ENCODE results near the gene CPA5. TPM values are rescaled to one million over a fixed set of nuclear protein-coding genes. Genes with fewer than 3 reads are reported as not detected.

Gene CPA5
- total and polyA plus RNA-seq, 9 of the 15 experiments (the other 6 are each of a cell fraction or from before 2014, with no cell fraction given) = 0.13 to 2.4 (median 0.91) TPM

DNA sequence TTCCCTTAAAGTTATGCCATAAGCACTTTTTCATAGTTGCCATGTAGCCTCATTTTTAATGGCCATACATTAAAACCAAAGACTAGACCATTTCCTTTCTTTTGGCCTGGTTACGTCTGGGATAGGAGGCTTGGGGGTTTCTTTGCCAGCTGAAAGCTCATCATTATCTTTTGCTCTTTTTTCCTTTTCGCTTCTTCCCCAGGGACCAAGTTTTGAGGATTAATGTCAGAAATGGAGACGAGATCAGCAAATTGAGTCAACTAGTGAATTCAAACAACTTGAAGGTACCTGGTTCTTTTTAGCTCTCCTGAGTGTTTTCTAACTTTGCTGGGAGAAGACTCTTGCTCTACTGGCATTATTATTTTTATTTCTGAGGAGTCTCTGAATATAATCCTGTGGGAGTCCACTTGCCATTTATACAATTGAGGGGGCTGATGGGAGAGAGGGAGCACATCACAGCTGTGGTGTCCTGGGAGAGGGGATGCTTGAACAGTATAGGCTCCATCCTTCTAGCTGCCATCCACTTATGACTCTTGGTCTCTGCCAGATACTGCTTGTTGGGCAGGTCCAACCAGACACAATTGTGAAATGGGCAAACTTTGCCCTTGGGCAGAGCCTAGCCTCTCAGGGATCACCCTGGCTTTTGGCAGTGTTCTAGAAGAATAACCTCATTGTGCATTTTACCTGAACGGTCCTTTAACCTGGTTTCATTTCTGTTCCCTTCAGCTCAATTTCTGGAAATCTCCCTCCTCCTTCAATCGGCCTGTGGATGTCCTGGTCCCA lies 45.9 kb upstream of the CPA5 start:
- ATAC-seq = no peak
- Histone ChIP-seq H3K4me3 (no peak overlapping the region), H3K4me2 (ENCODE audit: insufficient read depth, low read length) (no peak overlapping the region), H2AFZ (ENCODE audit: low read depth, low read length) (no peak overlapping the region), H3K27me3 (ENCODE audit: control insufficient read depth in 2 of 2, insufficient read depth in 2 of 2, low read length in 2 of 2) (peaks cover 73 to 85% of the 10 kb centered on the region in 2 experiments), H3K27ac (ENCODE audit: extremely low read depth, low read depth, low read length) (no peak overlapping the region), H3K9me3 (replicated peaks; ENCODE audit: control insufficient read depth, insufficient read depth, low read depth, low read length) (no peaks in the 10 kb centered on the region), H3K36me3 (ENCODE audit: control insufficient read depth, insufficient read depth, low read length) (no peaks in the 10 kb centered on the region), H3K9me1 (ENCODE audit: control insufficient read depth, insufficient read depth, low read length) (no peaks in the 10 kb centered on the region), H3K9ac (ENCODE audit: insufficient read depth in 1 of 2, low read depth in 2 of 2, low read length in 2 of 2) (no peak overlapping the region), H4K20me1 (replicated peaks; ENCODE audit: control insufficient read depth, insufficient read depth, low read length) (no peaks in the 10 kb centered on the region), H3K79me2 (ENCODE audit: control insufficient read depth, insufficient read depth, low read length) (no peaks in the 10 kb centered on the region), H3K4me1 (replicated peaks in 1 of 2; ENCODE audit: control insufficient read depth in 2 of 2, insufficient read depth in 2 of 2, low read length in 2 of 2) (no peaks in the 10 kb centered on the region)
- no peak for FAIRE-seq
- DNase-seq (ENCODE audit: extremely low read depth in 1 of 4, low spot score in 3 of 4) = no peak
- ChIA-PET POLR2A (interaction anchor here (0.7 to 1.3 kb wide), 3 partner anchors 12 to 892 kb away, joined by 3 read pairs; no protein-coding TSS in a partner anchor), CTCF (ENCODE audit: low intra/inter-chr PET ratio) (no interaction called here)
- WGBS (ENCODE audit: insufficient coverage, low coverage, missing lambda C conversion rate) = 2% methylated on average over 5 of the region's 5 CpGs
- intact Hi-C loops (cut with micrococcal nuclease) (no loop called here), in situ Hi-C loops (cut with MboI) (no loop called here)
- no peak for TF ChIP-seq MTA3 (IDR thresholded peaks at IDR 0.05; ENCODE audit: borderline replicate concordance)
- TF ChIP-seq, protein P1, sequence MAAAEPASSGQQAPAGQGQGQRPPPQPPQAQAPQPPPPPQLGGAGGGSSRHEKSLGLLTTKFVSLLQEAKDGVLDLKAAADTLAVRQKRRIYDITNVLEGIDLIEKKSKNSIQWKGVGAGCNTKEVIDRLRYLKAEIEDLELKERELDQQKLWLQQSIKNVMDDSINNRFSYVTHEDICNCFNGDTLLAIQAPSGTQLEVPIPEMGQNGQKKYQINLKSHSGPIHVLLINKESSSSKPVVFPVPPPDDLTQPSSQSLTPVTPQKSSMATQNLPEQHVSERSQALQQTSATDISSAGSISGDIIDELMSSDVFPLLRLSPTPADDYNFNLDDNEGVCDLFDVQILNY (CRISPR knock-in tag; IDR thresholded peaks at IDR 0.05) = no peak
- no TSS peak for BruUV-seq (replicated peaks)

DNA sequence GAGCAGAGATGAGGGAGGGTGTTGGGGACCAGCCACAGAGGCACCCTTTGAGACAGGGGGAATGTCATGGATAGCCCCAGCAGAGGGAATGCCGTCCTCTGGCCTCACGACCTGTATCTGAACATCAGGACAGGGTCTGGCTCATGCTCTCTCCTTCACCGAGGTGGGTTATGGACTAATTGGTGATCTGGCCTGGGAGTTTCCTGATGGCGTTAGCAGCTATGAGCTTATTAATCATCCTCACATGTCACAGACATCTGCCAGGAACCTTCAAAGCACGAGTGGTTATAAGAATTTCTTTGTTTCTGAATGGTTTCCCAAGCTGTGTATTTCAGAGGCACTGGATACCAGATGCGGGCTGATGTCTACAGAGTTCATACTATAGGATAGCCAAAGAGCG lies 44.8 kb upstream of the CPA5 start:
- WGBS (ENCODE audit: insufficient coverage, low coverage, missing lambda C conversion rate) = 4% methylated on average over 7 of the region's 7 CpGs
- Histone ChIP-seq H4K20me1 (replicated peaks; ENCODE audit: control insufficient read depth, insufficient read depth, low read length) (no peaks in the 10 kb centered on the region), H3K4me2 (ENCODE audit: insufficient read depth, low read length) (no peak overlapping the region), H3K4me3 (no peak overlapping the region), H3K9me1 (ENCODE audit: control insufficient read depth, insufficient read depth, low read length) (no peaks in the 10 kb centered on the region), H3K9me3 (replicated peaks; ENCODE audit: control insufficient read depth, insufficient read depth, low read depth, low read length) (no peaks in the 10 kb centered on the region), H3K36me3 (ENCODE audit: control insufficient read depth, insufficient read depth, low read length) (no peaks in the 10 kb centered on the region), H3K9ac (ENCODE audit: insufficient read depth in 1 of 2, low read depth in 2 of 2, low read length in 2 of 2) (no peak overlapping the region), H3K79me2 (ENCODE audit: control insufficient read depth, insufficient read depth, low read length) (no peaks in the 10 kb centered on the region), H3K27me3 (ENCODE audit: control insufficient read depth in 2 of 2, insufficient read depth in 2 of 2, low read length in 2 of 2) (peaks cover 73 to 82% of the 10 kb centered on the region in 2 experiments), H3K27ac (ENCODE audit: extremely low read depth, low read depth, low read length) (no peak overlapping the region), H3K4me1 (replicated peaks in 1 of 2; ENCODE audit: control insufficient read depth in 2 of 2, insufficient read depth in 2 of 2, low read length in 2 of 2) (no peaks in the 10 kb centered on the region), H2AFZ (ENCODE audit: low read depth, low read length) (no peak overlapping the region)
- FAIRE-seq (no peak), DNase-seq (ENCODE audit: extremely low read depth in 1 of 4, low spot score in 3 of 4) (no peak), ATAC-seq (no peak)
- ChIA-PET POLR2A (no interaction called here), CTCF (ENCODE audit: low intra/inter-chr PET ratio) (no interaction called here)
- in situ Hi-C loops (cut with MboI) = no loop called here
- no TSS peak for BruUV-seq (replicated peaks)
- intact Hi-C loops (cut with micrococcal nuclease) = no loop called here
- TF ChIP-seq DMBX1 (CRISPR knock-in tag; IDR thresholded peaks at IDR 0.05; ENCODE audit: borderline replicate concordance) (no peak), PRPF4 (IDR thresholded peaks at IDR 0.05; ENCODE audit: insufficient read depth, low read depth, low read length, poor library complexity, severe bottlenecking) (no peak), ZNF197 (CRISPR knock-in tag; IDR thresholded peaks at IDR 0.05; ENCODE audit: low read depth) (no peak), PPARD (CRISPR knock-in tag; IDR thresholded peaks at IDR 0.05) (no peak), STAT5A (IDR thresholded peaks at IDR 0.05; ENCODE audit: borderline replicate concordance, low read length) (no peak), KDM1A (IDR thresholded peaks at IDR 0.05) (no peak), LCOR (CRISPR knock-in tag; IDR thresholded peaks at IDR 0.05) (no peak), NCOA4 (IDR thresholded peaks at IDR 0.05; ENCODE audit: partially characterized antibody) (no peak), EWSR1 (IDR thresholded peaks at IDR 0.05; ENCODE audit: borderline replicate concordance, low read depth, partially characterized antibody) (no peak), ZNF140 (CRISPR knock-in tag; IDR thresholded peaks at IDR 0.05) (no peak), SPI1 (IDR thresholded peaks at IDR 0.05; ENCODE audit: borderline replicate concordance, low read depth, low read length) (no peak), SRF (CRISPR knock-in tag; IDR thresholded peaks at IDR 0.05) (no peak)

All from K562 (cell line).